ENCODE measurements around the gene MAN2C1.

Gene MAN2C1

DNA sequence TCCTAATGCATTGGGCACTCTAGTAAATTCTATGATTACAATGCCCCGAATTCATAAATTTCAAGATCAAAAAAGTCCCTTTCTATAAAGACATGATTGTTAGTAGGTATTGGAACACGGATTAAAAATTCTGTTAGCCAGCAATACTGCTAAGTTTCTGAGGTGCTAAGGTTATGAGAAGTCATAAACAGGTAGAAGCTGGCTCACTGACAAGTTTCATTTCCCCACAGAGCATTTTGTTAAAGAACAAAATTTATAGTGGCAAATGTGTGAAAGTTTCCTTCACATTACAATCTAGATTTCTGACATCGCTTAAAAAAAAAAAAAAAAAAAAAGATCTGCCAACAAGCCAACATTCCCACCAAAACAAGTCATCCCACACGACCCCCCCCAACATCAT, 12.4 kb upstream of the MAN2C1 start:
- TF ChIP-seq, protein P1, sequence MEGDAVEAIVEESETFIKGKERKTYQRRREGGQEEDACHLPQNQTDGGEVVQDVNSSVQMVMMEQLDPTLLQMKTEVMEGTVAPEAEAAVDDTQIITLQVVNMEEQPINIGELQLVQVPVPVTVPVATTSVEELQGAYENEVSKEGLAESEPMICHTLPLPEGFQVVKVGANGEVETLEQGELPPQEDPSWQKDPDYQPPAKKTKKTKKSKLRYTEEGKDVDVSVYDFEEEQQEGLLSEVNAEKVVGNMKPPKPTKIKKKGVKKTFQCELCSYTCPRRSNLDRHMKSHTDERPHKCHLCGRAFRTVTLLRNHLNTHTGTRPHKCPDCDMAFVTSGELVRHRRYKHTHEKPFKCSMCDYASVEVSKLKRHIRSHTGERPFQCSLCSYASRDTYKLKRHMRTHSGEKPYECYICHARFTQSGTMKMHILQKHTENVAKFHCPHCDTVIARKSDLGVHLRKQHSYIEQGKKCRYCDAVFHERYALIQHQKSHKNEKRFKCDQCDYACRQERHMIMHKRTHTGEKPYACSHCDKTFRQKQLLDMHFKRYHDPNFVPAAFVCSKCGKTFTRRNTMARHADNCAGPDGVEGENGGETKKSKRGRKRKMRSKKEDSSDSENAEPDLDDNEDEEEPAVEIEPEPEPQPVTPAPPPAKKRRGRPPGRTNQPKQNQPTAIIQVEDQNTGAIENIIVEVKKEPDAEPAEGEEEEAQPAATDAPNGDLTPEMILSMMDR (IDR thresholded peaks at IDR 0.05), result no peak

DNA sequence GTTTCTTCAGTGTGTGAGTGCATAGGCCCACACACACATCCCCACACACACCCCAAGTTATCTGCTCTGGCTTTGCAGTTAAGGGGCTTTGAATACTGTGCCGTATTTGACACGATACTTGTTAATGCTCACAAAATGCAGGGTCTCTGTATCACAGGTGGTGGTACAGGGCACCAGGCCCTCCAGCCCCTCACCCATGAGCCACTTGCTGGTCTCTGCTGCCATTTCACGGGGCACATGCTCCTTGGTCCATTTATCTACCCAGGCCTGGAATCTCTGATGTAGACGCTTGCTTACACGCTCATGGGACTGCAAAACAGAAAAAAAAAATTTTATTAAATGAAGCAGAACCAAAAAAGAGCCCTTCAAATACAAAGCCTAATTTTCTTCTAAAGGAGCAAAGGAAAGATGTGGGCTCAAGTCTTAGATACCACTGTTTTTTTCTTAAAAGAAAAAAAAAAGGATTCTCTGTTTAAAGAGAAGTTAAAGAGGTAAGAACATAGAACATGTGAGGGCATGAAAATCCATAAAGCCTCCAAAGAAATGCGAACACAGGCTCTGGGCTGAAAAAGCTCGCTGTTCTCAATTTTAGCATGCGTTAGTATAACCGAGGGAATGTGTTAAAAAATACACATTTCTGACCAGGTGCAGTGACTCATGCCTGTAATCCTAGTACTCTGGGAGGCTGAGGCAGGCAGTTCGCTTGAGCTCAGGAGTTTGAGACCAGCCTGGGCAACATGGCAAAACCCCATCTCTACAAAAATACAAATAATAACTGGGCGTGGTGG, 3.7 kb upstream of the MAN2C1 start:
- TF ChIP-seq, protein P1 (IDR thresholded peaks at IDR 0.05), result no peak

DNA sequence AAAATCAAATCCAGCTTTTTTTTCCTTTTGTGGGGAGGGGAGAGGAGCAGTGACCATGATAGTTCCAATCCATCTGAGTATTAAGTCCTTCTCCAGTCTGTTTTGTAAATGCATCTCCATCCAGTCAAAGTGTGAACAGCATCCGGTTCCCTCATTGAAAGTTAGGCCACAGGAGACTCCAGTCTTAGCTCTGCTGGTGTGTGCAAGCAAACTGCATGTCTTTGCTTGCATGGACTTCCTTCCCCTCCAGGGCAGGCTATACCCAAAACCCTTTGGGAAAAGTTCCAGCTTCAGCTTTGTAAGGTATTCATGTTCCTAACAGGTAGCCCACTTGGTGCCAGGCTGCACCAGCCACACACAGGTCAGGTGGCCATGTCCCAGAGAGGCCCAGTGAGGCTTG, 3.1 kb upstream of the MAN2C1 start:
- TF ChIP-seq, protein P1 (IDR thresholded peaks at IDR 0.05), result no peak

DNA sequence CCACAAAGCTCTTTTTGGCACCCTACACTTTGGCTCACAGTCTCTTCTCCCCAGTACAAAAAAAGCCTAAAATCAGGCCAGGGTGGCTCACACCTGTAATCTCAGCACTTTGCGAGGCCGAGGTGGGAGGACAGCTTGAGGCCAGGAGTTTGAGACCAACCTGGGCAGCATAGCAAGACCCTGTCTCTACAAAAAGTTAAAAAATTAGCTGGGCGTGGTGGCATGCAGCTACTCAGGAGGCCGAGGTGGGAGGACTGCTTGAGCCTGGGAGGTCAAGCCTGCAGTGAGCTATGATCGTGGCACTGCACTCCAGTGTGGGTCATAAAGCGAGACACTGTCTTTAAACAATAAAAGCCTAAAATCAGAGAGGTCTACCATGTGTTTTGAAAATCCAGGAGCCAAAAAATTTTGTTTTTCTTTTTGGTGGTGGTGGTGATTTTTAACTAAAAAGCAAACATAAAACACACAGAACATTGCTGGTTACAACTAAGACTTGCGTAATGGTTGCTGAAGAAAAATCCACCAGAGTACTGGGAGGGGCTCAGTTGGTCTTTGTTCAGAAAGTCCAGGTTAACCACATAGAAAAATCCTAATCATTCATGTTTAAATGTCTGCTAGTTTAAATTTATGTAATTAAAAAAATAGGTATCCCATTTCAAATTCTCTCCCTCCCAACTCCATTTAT, 1.6 kb upstream of the MAN2C1 start:
- TF ChIP-seq, protein P1 (IDR thresholded peaks at IDR 0.05), result no peak

DNA sequence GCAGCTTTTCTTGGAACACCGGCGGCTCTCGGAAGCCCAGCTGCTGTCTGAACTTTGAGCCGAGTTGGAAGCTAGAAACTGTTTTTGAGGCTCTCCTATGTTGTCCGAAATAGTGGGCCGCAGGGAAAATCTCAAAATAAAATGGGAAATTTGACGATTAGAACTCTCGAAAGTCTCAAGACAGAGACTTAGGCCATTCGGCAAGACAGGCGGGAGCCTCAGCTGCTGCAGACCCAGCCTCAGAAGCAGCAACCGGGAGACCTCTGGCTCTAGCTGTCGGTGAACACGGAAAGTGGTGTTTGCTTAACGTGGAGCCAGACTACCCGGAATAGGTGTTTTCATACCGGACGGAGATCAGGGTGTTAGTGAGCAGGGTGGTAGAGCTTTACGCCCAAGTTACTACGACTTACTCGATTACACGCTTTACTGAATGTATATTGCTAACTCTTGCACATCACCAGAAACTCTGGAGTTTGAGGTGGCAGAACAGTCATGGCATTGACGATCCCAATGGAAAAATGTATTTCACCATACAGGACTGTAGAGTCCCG, 357 bp upstream of the MAN2C1 start:
- TF ChIP-seq, protein P1 (IDR thresholded peaks at IDR 0.05), result no peak

DNA sequence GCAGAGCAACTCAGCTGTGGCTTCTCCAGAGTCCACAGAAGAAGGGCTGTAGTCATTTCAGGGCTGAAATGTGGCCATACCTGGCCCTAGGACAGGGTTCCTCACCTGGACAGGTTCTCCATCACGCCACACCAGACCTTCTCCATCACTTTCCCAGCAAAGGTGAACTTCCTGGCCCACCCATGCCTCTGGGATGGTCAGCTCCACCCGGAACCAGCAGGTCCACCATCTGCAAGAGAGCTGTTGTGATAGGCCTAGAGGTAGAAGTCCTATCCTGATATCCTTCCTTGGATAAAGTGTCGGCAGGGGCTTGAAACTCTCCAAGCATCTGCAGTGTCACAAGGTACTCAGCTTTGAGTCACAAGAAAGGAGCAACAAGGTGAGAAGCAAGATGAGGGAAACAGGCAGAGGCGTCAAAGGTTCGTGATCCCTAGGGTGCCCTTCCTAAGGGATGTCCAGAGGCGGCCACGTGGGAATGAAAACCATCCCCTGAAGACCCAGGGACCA, 948 bp downstream of the MAN2C1 start:
- TF ChIP-seq, protein P1 (IDR thresholded peaks at IDR 0.05), result no peak; the same call in 1 of the 2 replicates

DNA sequence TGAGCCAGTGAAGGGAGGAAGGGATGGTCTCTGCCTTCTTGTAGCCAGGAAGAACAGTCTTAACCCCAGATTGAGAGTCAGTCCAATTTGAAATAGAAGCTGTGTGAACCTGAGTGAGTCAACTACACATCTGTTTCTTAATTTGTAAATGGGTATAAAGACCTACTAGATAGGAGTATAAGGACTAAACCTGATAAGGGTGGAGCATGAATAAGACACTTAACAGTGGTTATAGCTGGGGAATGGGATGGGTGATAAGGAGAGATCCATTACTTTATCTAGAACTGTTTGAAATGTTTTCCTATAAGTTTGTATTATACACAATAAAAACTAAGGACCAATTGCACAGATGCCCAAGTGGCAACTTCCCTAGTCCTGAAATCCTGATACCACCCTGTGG, 1.4 kb downstream of the MAN2C1 start:
- TF ChIP-seq, protein P1 (IDR thresholded peaks at IDR 0.05), result no peak
